ENCODE data around the gene EDEM3.
"Not testable (repeated sequence)": the region's sequence is repeated elsewhere in the genome, so short reads cannot be mapped to it uniquely, and the experiment has no call there.

Gene EDEM3

GRCh38 chr1:184767591-184767990 lies 12.9 kb upstream of the EDEM3 start:
- DNase-seq = no peak

GRCh38 chr1:184764483-184764882 lies 9.8 kb upstream of the EDEM3 start:
- DNase-seq = no peak

- DNase-seq = not testable (repeated sequence)
Observed at GRCh38 chr1:184763520-184763919, 8.9 kb upstream of the EDEM3 start.

- peak; percentile 53 for DNase-seq
Observed at GRCh38 chr1:184761969-184762485, 7.4 kb upstream of the EDEM3 start.

GRCh38 chr1:184759651-184760050 lies 5.0 kb upstream of the EDEM3 start:
- no peak for DNase-seq

GRCh38 chr1:184759112-184759511 lies 4.5 kb upstream of the EDEM3 start:
- DNase-seq = no peak

- no peak for DNase-seq
Observed at GRCh38 chr1:184757891-184758290, 3.2 kb upstream of the EDEM3 start.

GRCh38 chr1:184757406-184757805 lies 2.7 kb upstream of the EDEM3 start:
- DNase-seq = no peak

- peak; percentile 58 for DNase-seq
Observed at GRCh38 chr1:184755226-184756065, 788 bp upstream of the EDEM3 start.

GRCh38 chr1:184753608-184754475 lies 816 bp downstream of the EDEM3 start:
- DNase-seq = peak; percentile 66

GRCh38 chr1:184753117-184753516 lies 1.5 kb downstream of the EDEM3 start:
- DNase-seq = peak; percentile 27

GRCh38 chr1:184752656-184753055 lies 2.0 kb downstream of the EDEM3 start:
- DNase-seq = peak; percentile 74

GRCh38 chr1:184748740-184749139 lies 5.9 kb downstream of the EDEM3 start:
- DNase-seq = no peak

- DNase-seq = peak; percentile 72
Observed at GRCh38 chr1:184747089-184747955, 7.3 kb downstream of the EDEM3 start.

GRCh38 chr1:184745929-184746638 lies 8.6 kb downstream of the EDEM3 start:
- peak; percentile 76 for DNase-seq

GRCh38 chr1:184745110-184745509 lies 9.5 kb downstream of the EDEM3 start:
- no peak for DNase-seq

- DNase-seq = peak; percentile 88
Observed at GRCh38 chr1:184743062-184743756, 11.4 kb downstream of the EDEM3 start.

- DNase-seq = no peak
Observed at GRCh38 chr1:184740344-184740743, 14.3 kb downstream of the EDEM3 start.

GRCh38 chr1:184739796-184740195 lies 14.9 kb downstream of the EDEM3 start:
- DNase-seq = no peak

GRCh38 chr1:184739070-184739469 lies 15.6 kb downstream of the EDEM3 start:
- DNase-seq = no peak

GRCh38 chr1:184734980-184735379 lies 19.7 kb downstream of the EDEM3 start:
- no peak for DNase-seq

Data from hematopoietic multipotent progenitor cell treated with erythropoietin and hydrocortisone succinate and interleukin-3 and kit ligand, for 4 days (in vitro differentiated cells).